GM08714 (cell line): ENCODE measurements around the gene SNX33.

Experiments used
- H3K4me3 ChIP-seq: fragments of 200-500 bp; sonication (Bioruptor generic); 2 replicates; pipeline ENCODE4 v1.5.1; 2014; ENCODE audit warnings: mild to moderate bottlenecking, low read length, inconsistent platforms
- ZNF274 ChIP-seq: IDR thresholded peaks from 2 replicates; pipeline ENCODE4 v1.6.1; 2012; ENCODE audit warnings: mild to moderate bottlenecking, low read depth, low read length

The SNX33 gene

DNA sequence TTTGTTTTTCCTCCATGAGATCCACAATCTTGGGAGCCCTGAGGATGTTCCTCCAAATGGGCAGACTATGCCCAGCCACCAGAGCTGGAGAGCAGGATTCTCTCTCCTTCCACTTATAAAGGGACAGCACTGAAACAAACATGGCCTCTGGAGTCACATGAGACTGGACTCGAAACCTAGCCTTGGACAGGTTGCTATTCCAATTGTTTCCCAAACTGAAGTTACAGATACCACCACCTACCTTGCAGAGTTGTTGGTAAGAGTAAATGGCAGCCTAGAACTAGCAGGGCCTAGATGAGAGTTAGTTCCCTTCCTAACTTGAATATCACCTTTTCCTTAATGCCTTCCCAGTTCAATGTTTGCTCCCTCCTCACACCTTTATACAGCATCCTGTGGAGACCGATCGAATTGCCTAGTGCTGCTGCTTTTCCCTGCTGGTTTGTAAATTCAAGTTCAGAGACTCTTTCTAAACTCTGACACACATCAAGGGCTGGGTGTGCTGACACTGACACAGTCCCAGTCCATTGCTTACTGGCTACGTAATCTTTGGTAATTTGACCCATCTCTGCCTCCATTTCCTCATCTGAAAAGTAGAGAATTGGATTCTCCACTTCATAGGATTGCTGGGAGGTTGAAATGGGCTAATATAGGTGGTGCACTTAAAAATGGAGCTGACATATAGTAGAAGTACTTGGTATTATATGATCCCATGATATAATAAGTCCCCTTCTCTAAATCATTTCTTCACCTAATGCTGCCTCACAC, 10.3 kb upstream of the SNX33 start:
- H3K4me3 ChIP-seq = peak overlapping the region; percentile 89; the same call in 1 of the 2 replicates
- TF ChIP-seq ZNF274 = no peak

DNA sequence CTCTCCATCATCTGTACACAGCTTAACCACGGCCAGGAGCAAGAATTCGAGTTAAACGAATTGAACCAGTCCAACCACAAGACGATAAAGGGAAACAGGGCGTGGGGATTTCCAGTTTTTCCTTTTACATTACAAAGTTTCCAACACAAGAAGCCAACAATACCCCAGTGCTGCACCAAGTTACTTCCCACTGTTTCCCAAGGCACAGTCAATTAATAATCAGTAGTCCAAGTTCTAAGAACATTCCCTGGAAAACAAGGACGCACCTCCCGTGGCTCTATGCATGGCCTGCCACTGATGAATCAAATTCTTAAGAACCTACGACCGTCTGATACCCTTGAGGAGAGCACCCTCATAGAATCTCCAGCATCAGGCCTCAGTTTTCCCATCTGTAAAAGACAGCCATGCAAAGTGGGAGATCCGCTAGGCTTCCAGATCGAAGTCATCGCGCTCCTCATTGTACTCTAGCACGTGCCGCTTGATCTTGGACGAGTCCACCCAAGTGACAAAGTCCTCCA, 8.5 kb upstream of the SNX33 start:
- TF ChIP-seq ZNF274 = no peak
- peak overlapping the region; percentile 89 for H3K4me3 ChIP-seq

DNA sequence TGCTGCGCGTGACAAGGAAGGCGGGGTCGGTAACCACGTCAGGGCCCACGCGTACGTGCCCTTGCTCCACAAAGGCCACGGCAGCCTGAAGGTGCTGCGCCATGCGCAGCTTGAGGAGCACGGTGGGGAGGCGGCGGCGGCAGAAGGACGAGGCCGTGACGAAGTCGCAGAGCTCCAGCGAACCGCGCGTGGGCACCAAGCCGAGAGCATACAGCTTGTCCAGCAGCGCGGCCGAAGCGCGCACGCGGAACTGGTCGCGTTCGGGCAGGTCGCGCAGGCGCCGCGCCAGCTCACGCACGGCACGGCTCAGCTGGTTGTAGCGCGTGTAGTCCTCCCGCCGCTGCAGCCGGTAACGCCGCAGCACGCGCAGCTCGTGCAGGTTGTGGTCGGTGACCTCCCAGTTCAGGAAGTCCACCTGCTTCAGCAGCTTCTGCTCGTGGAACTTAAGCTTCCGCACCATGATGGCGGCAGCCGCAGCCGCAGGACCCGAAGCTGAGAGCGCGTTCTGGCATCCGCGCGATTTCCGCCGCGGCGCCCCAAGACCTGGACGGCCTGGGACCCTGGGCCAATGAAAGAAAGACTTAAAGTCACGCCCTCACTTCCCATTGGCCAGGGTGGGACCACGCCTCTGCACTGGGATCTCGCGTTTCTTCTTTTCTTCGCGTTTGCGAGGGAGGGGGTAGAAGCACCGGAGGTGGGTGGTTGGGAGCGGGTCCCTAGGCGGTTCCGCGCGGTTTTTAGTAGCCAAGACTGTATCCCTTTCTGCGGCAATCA, 7.8 kb upstream of the SNX33 start, which contains the start of gene IMP3:
Gene IMP3 (minus strand): TSS at position 516 of the 774 bp plus-strand sequence. CDS start 56 bp downstream, at position 460.
- peak within 1 kb of the TSS; percentile 90 for H3K4me3 ChIP-seq
- TF ChIP-seq ZNF274 = no peak

DNA sequence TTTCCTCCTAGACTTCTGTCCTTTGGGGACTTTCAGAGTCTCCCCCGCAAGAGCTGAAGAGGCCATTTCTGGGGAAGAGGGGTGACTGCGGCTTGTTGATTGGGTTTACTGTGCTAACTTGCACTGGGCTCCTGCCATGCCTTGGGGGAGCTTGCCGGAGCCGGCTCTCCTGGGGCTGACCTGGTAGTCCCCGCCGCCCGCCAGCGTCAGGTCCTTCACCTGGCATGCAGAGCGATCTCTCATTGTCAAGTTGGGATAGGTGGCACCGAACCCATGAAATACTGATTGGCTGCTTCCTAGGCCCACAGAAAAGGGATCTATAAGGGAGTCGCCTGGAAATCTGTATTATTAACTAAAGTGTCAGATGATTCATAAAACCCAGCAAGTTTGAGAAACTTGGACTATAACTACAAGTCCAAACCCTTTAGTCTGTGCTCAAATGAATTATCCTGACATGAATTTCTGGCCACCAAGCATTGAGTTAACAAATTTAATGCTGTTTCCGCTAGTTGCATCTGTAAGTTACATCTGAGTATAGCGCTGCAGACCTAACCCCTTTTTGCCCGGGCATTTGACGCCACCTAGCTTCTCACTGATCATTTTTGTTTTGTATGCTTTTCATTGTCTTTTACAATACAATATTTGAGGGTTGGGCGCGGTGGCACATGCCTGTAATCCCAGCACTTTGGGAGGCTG, 7.1 kb upstream of the SNX33 start:
- no peak for TF ChIP-seq ZNF274
- peak overlapping the region; percentile 90 for H3K4me3 ChIP-seq

DNA sequence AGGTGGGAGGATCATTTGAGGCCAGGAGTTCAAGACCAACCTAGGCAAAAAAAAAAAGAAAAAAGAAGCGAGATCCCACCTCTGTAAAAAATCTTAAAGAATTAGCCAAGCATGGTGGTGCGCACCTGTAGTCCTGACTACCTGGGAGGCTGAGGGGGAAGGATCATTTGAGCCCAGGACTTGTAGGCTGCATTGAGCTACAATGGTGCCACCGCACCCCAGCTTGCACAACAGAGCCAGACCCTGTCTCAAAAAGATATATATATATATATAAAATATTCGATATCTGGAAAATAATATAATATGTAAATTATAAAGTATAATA, 6.6 kb upstream of the SNX33 start:
- TF ChIP-seq ZNF274 = no peak
- H3K4me3 ChIP-seq = peak overlapping the region; percentile 90; the same call in 1 of the 2 replicates

DNA sequence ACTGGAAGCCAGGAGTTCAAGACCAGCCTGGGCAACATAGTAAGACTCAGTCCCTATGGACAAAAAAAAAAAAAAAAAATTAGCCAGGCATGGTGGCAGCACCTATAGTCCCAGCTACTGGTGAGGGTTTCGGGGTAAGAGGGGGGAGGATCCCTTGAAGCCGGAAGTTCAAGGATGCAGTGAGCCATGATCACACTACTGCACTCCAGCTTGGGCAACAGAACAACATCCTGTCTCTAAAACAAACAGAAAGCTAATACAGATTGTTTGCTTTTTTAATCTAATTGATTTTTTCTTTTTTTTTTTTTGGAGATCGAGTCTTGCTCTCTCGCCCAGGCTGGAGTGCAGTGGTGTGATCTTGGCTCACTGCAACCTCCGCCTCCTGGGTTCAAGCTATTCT, 6.1 kb upstream of the SNX33 start:
- no peak overlapping the region for H3K4me3 ChIP-seq
- TF ChIP-seq ZNF274 = no peak

DNA sequence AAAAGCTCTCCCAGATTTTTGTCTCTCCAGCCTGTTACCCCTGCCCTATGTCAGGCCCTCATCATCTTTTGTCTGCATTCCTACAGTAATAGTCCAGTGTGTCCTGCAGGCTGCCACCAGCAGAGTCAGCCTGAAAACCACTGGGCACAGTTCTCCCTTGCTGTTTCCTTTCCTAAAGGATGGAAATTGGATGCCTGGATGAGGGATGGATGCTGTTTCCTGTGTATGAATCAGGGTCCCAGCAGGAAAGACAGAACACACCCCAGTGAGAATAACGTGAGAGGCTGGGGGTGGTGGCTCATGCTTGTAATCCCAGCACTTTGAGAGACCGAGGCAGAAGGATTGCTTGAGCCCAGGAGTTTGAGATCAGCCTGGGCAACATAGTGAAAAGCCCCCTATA, 3.3 kb upstream of the SNX33 start:
- no peak overlapping the region for H3K4me3 ChIP-seq
- no peak for TF ChIP-seq ZNF274

DNA sequence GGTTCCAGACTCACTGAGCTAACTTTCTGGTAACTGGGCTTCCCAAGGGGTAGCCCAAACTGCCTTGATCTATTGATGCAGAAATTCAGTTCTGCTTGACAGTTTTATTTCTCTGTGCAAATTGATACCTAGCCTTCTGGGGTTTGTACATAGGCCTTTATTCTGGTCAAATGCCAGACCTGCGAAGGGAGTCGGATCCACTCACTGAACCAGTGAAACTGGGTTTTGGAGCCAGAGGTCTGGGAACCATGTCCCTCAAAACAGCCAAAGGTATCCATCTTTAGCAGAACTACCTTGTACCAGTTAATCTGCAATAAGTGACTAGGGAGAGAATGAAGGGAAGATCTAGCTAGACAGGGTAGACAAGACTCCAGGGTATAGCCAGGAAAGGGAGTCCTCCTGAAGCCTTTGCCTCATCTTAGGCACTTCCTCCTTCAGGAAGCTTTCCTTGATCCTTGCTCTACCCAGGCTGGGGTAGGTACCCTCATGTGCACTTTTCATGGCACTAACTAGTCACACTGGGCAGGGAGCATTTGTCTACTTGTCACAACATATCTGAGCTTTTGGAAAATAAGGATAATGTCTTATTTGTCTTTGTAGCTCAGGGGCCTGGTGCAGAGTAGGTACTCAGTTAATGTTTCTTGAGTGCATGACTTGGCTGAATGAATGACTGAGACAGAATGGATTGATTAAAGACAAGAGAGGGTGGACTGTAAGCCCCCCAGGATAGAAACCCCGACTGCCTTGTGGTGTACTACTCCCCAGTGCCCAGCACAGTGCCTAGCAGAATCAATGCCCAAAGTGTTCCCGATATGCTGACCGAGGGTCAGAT, 1.4 kb upstream of the SNX33 start:
- no peak overlapping the region; the same call in 1 of the 2 replicates for H3K4me3 ChIP-seq
- no peak for TF ChIP-seq ZNF274

DNA sequence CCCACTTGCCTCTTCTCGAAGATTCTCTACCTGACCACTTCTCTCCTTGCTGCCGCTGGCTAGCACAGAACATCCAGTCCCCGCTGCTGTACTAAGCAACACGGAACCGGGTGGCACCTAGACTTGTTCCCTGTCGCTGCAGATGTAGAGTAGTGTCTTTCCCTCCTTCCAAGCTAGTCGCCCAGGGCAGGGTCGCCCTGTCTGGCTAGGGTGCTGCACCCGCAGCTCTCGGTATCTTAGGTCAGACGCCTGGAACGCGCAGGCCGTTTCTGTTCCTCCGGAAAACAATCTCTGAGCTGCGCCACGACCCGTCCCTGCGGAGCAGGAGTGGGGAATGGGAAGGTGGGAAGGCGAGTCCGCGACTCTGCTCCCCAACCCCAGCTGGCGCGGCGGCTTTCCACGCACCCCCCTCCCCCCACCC, 758 bp upstream of the SNX33 start:
- peak overlapping the region; percentile 71 for H3K4me3 ChIP-seq
- TF ChIP-seq ZNF274 = no peak

DNA sequence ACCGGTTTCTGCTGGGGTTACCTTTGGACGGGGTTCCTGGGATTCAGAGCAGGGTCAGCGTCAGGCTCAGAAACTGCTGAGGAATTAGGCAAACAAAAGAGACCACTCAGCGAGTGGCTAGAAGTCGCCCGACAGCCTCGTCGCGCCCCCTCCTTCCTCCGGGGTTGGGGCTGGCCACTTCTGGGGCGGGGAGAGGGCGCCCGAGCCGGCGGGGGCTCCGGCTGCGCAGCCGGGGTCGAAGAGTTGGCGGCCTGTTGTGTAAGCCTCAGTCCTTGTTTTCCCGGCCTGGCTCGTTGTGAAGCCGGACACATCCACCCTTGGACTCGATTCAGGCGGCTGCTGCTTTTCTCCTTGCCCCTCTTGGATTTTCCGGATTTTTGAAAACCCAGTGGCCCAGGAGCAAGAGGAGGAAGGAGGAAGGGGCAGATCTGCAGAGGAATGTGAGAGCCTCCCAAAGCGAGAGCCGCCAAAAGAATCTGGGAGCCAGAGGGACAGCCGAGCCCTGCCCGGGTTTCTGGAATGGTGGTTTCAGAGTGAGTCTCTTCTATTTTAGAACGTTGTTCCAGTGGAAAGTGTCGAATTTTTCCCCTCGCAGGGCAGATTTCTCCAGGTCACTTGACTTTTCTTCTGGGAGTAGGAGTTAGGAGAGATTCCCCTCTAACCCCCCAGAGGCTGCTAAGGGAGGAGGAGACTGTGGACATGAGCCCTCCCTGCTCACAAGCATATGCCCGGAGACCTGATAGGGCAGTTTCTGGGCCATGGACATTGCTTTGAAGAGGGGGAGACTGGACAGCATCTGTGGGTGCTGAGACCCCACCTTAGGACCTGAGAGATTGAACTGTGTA, 666 bp downstream of the SNX33 start:
- TF ChIP-seq ZNF274 = no peak
- H3K4me3 ChIP-seq = peak overlapping the region; percentile 71

DNA sequence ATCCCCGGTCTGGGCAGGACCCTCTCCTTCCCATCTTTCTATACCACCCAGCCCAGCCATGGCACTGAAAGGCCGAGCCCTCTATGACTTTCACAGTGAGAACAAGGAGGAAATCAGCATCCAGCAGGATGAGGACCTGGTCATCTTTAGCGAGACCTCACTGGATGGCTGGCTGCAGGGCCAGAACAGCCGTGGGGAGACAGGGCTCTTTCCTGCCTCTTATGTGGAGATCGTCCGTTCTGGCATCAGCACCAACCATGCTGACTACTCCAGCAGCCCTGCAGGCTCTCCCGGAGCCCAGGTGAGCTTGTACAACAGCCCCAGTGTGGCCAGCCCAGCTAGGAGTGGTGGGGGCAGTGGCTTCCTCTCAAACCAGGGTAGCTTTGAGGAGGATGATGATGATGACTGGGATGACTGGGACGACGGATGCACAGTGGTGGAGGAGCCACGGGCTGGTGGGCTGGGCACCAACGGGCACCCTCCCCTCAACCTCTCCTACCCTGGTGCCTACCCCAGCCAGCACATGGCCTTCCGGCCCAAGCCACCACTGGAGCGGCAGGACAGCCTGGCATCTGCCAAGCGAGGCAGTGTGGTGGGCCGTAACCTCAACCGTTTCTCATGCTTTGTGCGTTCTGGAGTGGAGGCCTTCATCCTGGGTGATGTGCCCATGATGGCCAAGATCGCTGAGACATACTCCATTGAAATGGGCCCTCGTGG, 1.5 kb downstream of the SNX33 start:
- no peak for TF ChIP-seq ZNF274
- no peak overlapping the region for H3K4me3 ChIP-seq

DNA sequence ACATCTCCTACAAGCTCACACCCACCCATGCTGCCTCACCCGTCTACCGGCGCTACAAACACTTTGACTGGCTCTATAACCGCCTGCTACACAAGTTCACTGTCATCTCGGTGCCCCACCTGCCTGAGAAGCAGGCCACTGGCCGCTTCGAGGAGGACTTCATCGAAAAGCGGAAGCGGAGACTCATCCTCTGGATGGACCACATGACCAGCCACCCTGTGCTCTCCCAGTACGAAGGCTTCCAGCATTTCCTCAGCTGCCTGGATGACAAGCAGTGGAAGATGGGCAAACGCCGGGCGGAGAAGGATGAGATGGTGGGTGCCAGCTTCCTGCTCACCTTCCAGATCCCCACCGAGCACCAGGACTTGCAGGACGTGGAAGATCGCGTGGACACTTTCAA, 2.1 kb downstream of the SNX33 start:
- no peak overlapping the region for H3K4me3 ChIP-seq
- TF ChIP-seq ZNF274 = no peak
